ENCODE data around the gene ANKRA2. TPM values are rescaled to one million over a fixed set of nuclear protein-coding genes. Genes with fewer than 3 reads are reported as not detected.

The ANKRA2 gene
- total and polyA plus RNA-seq, 9 of the 15 experiments (the other 6 are each of a cell fraction or from before 2014, with no cell fraction given): 7.9 to 28.7 (median 12.8) TPM

- H2AFZ ChIP-seq (ENCODE audit: low read depth, low read length): peak overlapping the region; percentile 76
- intact Hi-C loops (cut with micrococcal nuclease) (no loop called here), in situ Hi-C loops (cut with MboI) (no loop called here)
- H3K9me3 ChIP-seq (replicated peaks; ENCODE audit: control insufficient read depth, insufficient read depth, low read depth, low read length): no peaks in the 10 kb centered on the region
- no peaks in the 10 kb centered on the region for H3K27me3 ChIP-seq (ENCODE audit: control insufficient read depth in 2 of 2, insufficient read depth in 2 of 2, low read length in 2 of 2)
- WGBS (ENCODE audit: insufficient coverage, low coverage, missing lambda C conversion rate): 47% methylated on average over 9 of the region's 9 CpGs
- FAIRE-seq (no peak), DNase-seq (ENCODE audit: extremely low read depth in 1 of 4, low spot score in 3 of 4) (no peak), ATAC-seq (no peak)
- no peaks in the 10 kb centered on the region for H3K36me3 ChIP-seq (ENCODE audit: control insufficient read depth, insufficient read depth, low read length)
- no peaks in the 10 kb centered on the region for H3K9me1 ChIP-seq (ENCODE audit: control insufficient read depth, insufficient read depth, low read length)
- H3K4me3 ChIP-seq: no peak overlapping the region
- no peak overlapping the region for H3K9ac ChIP-seq (ENCODE audit: insufficient read depth in 1 of 2, low read depth in 2 of 2, low read length in 2 of 2)
- H3K4me1 ChIP-seq (replicated peaks in 1 of 2; ENCODE audit: control insufficient read depth in 2 of 2, insufficient read depth in 2 of 2, low read length in 2 of 2): peaks cover 0 to 5% of the 10 kb centered on the region in 2 experiments; a peak in 2 of 5 replicates
- no TSS peak for BruUV-seq (replicated peaks)
- H3K79me2 ChIP-seq (ENCODE audit: control insufficient read depth, insufficient read depth, low read length): no peaks in the 10 kb centered on the region
- H4K20me1 ChIP-seq (replicated peaks; ENCODE audit: control insufficient read depth, insufficient read depth, low read length): no peaks in the 10 kb centered on the region
- ChIA-PET CTCF (ENCODE audit: low intra/inter-chr PET ratio) (no interaction called here), POLR2A (interaction anchor here (1.1 kb wide), 1 partner anchor 14 kb away, joined by 3 read pairs; no protein-coding TSS in a partner anchor)
- no peak overlapping the region; the same call in 1 of the 2 replicates for H3K4me2 ChIP-seq (ENCODE audit: insufficient read depth, low read length)
- H3K27ac ChIP-seq (ENCODE audit: extremely low read depth, low read depth, low read length): no peak overlapping the region
- TF ChIP-seq, protein P1, sequence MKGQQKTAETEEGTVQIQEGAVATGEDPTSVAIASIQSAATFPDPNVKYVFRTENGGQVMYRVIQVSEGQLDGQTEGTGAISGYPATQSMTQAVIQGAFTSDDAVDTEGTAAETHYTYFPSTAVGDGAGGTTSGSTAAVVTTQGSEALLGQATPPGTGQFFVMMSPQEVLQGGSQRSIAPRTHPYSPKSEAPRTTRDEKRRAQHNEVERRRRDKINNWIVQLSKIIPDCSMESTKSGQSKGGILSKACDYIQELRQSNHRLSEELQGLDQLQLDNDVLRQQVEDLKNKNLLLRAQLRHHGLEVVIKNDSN (CRISPR knock-in tag; IDR thresholded peaks at IDR 0.05): 0 out of 2 replicates have a peak, but pooled peaks have one; percentile 19
- TF ChIP-seq TCF7 (IDR thresholded peaks at IDR 0.05; ENCODE audit: borderline replicate concordance) (no peak), CHCHD3 (CRISPR knock-in tag; IDR thresholded peaks at IDR 0.05) (no peak), HNRNPL (IDR thresholded peaks at IDR 0.05; ENCODE audit: low read depth, low read length) (no peak), TAF7 (tag; IDR thresholded peaks at IDR 0.05) (no peak), TOE1 (IDR thresholded peaks at IDR 0.05; ENCODE audit: borderline replicate concordance) (peak; percentile 55; the same call in 1 of the 2 replicates), TOE1 (CRISPR knock-in tag; IDR thresholded peaks at IDR 0.05; ENCODE audit: borderline replicate concordance, low read depth) (no peak), FIP1L1 (IDR thresholded peaks at IDR 0.05; ENCODE audit: low read depth, low read length, poor library complexity, severe bottlenecking) (no peak), POLR2A (conservative IDR thresholded peaks at IDR 0.05) (no peak), CBFA2T2 (conservative IDR thresholded peaks at IDR 0.05) (peak; percentile 28; the same call in 1 of the 2 replicates), PRMT5 (CRISPR knock-in tag; IDR thresholded peaks at IDR 0.05) (no peak), SP2 (IDR thresholded peaks at IDR 0.05; ENCODE audit: extremely low read depth, low read depth, low read length, poor library complexity, severe bottlenecking) (no peak), SMAD4 (CRISPR knock-in tag; conservative IDR thresholded peaks at IDR 0.05) (no peak), RAD51 (IDR thresholded peaks at IDR 0.05; ENCODE audit: borderline replicate concordance, low read depth) (peak; percentile 85), ZNF696 (CRISPR knock-in tag; conservative IDR thresholded peaks at IDR 0.05) (no peak)
- TF ChIP-seq, protein P2, sequence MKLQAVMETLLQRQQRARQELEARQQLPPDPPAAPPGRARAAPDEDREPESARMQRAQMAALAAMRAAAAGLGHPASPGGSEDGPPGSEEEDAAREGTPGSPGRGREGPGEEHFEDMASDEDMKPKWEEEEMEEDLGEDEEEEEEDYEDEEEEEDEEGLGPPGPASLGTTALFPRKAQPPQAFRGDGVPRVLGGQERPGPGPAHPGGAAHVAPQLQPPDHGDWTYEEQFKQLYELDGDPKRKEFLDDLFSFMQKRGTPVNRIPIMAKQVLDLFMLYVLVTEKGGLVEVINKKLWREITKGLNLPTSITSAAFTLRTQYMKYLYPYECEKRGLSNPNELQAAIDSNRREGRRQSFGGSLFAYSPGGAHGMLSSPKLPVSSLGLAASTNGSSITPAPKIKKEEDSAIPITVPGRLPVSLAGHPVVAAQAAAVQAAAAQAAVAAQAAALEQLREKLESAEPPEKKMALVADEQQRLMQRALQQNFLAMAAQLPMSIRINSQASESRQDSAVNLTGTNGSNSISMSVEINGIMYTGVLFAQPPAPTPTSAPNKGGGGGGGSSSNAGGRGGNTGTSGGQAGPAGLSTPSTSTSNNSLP (IDR thresholded peaks at IDR 0.05; ENCODE audit: borderline replicate concordance, low read depth, low read length): no peak
Observed at GRCh38 chr5:73544429-73545402, 20.7 kb downstream of the ANKRA2 start.
